Measurements from ENCODE around the gene CELF5. TPM values are rescaled to one million over a fixed set of nuclear protein-coding genes. Genes with fewer than 3 reads are reported as not detected.

CELF5 gene
- total RNA-seq, 1 donor from 2014 or later = not detected

GRCh38 chr19:3196064-3196932 lies 28.2 kb upstream of the CELF5 start:
- no peak overlapping the region for H3K27ac Mint-ChIP-seq
- CTCF ChIA-PET = no interaction called here
- no peak for DNase-seq
- no peaks in the 10 kb centered on the region for H3K27me3 Mint-ChIP-seq
- intact Hi-C loops (cut with micrococcal nuclease) = no loop called here
- H3K36me3 Mint-ChIP-seq (ENCODE audit: low read depth) = peaks cover 40% of the 10 kb centered on the region
- ATAC-seq (ENCODE audit: low read depth) = no peak
- no peak for TF ChIP-seq CTCF (IDR thresholded peaks at IDR 0.05)
- peaks cover 7% of the 10 kb centered on the region for H3K4me1 Mint-ChIP-seq
- H3K9me3 Mint-ChIP-seq = peaks cover 2% of the 10 kb centered on the region
- POLR2A ChIA-PET = no interaction called here
- no peak overlapping the region for H3K4me3 Mint-ChIP-seq

- intact Hi-C loops (cut with micrococcal nuclease) = no loop called here
These were observed 27.6 kb upstream of the CELF5 start for GRCh38 chr19:3196933-3197205.

GRCh38 chr19:3198901-3199700 lies 25.4 kb upstream of the CELF5 start:
- no peak overlapping the region for H3K27ac Mint-ChIP-seq
- intact Hi-C loops (cut with micrococcal nuclease) = no loop called here
- peaks cover 48% of the 10 kb centered on the region for H3K36me3 Mint-ChIP-seq (ENCODE audit: low read depth)
- H3K4me3 Mint-ChIP-seq = no peak overlapping the region
- POLR2A ChIA-PET = interaction anchor here (0.7 kb wide), 1 partner anchor 1263 kb away, joined by 5 read pairs; no protein-coding TSS in a partner anchor
- no peak for TF ChIP-seq CTCF (IDR thresholded peaks at IDR 0.05)
- CTCF ChIA-PET = interaction anchor here (0.6 kb wide), 1 partner anchor 89 kb away, joined by 4 read pairs; no protein-coding TSS in a partner anchor
- H3K4me1 Mint-ChIP-seq = no peaks in the 10 kb centered on the region
- peaks cover 2% of the 10 kb centered on the region for H3K9me3 Mint-ChIP-seq
- H3K27me3 Mint-ChIP-seq = no peaks in the 10 kb centered on the region
- DNase-seq (no peak), ATAC-seq (ENCODE audit: low read depth) (no peak)

More at GRCh38 chr19:3196933-3197205, 27.6 kb upstream of the CELF5 start:
- POLR2A ChIA-PET = no interaction called here
- Mint-ChIP-seq H3K4me1 (peaks cover 5% of the 10 kb centered on the region), H3K9me3 (peaks cover 2% of the 10 kb centered on the region), H3K36me3 (ENCODE audit: low read depth) (peaks cover 42% of the 10 kb centered on the region), H3K27ac (no peak overlapping the region), H3K27me3 (no peaks in the 10 kb centered on the region), H3K4me3 (no peak overlapping the region)
- ATAC-seq (ENCODE audit: low read depth) = no peak
- CTCF ChIA-PET = no interaction called here
- TF ChIP-seq CTCF (IDR thresholded peaks at IDR 0.05) = no peak
- DNase-seq = no peak

- H3K36me3 Mint-ChIP-seq (ENCODE audit: low read depth) = peaks cover 46% of the 10 kb centered on the region
- H3K4me1 Mint-ChIP-seq = no peaks in the 10 kb centered on the region
- H3K27me3 Mint-ChIP-seq = no peaks in the 10 kb centered on the region
- no peak for TF ChIP-seq CTCF (IDR thresholded peaks at IDR 0.05)
- no peak overlapping the region for H3K27ac Mint-ChIP-seq
- H3K4me3 Mint-ChIP-seq = no peak overlapping the region
- intact Hi-C loops (cut with micrococcal nuclease) = no loop called here
- no peak for DNase-seq
- no peaks in the 10 kb centered on the region for H3K9me3 Mint-ChIP-seq
- ATAC-seq (ENCODE audit: low read depth) = no peak
- CTCF ChIA-PET = no interaction called here
- POLR2A ChIA-PET = no interaction called here
These were observed 23.3 kb upstream of the CELF5 start for GRCh38 chr19:3201072-3201700.

- Mint-ChIP-seq H3K36me3 (ENCODE audit: low read depth) (peaks cover 46% of the 10 kb centered on the region), H3K9me3 (no peaks in the 10 kb centered on the region), H3K27me3 (no peaks in the 10 kb centered on the region), H3K4me3 (no peak overlapping the region), H3K4me1 (no peaks in the 10 kb centered on the region), H3K27ac (no peak overlapping the region)
- no peak for ATAC-seq (ENCODE audit: low read depth)
- intact Hi-C loops (cut with micrococcal nuclease) = no loop called here
- ChIA-PET POLR2A (interaction anchor here (0.5 kb wide), 1 partner anchor 12 kb away, joined by 3 read pairs; no protein-coding TSS in a partner anchor), CTCF (no interaction called here)
- TF ChIP-seq CTCF (IDR thresholded peaks at IDR 0.05) = no peak
- DNase-seq = no peak
These were observed 22.6 kb upstream of the CELF5 start for GRCh38 chr19:3201911-3202310.
